Uterus (tissue), 4 donors: ENCODE data around the gene RAE1. TPM values are rescaled to one million over a fixed set of nuclear protein-coding genes. Genes with fewer than 3 reads are reported as not detected.

Source experiments
- DNase-seq, 2 donors: peaks; one replicate each; pipeline ENCODE4 v3.0.0-alpha.2; 2019 to 2020
- H3K27ac ChIP-seq, 2 donors: fragments of 200-600 bp; sonication (generic); 1 replicate in 1 of 2; 2 replicates in 1 of 2; pipeline ENCODE4 v1.5.1; 2016 to 2018
- H3K27me3 ChIP-seq, 2 donors: fragments of 200-600 bp; sonication (generic); one replicate each; pipeline ENCODE4 v1.5.1; 2018 to 2019; ENCODE audit warnings: control low read depth in 1 of 2
- H3K36me3 ChIP-seq, 2 donors: fragments of 200-600 bp; sonication (generic); one replicate each; pipeline ENCODE4 v1.5.1; 2019; ENCODE audit warnings: control low read depth in 1 of 2
- H3K4me1 ChIP-seq, 2 donors: fragments of 200-600 bp; sonication (generic); one replicate each; pipeline ENCODE4 v1.5.1; 2018 to 2019; ENCODE audit warnings: control low read depth in 1 of 2
- H3K4me3 ChIP-seq, 2 donors: fragments of 200-600 bp; sonication (generic); 1 replicate in 1 of 2; 2 replicates in 1 of 2; pipeline ENCODE4 v1.5.1; 2018 to 2019; ENCODE audit warnings: mild to moderate bottlenecking in 1 of 2
- H3K9me3 ChIP-seq, 2 donors: fragments of 200-600 bp; sonication (generic); one replicate each; pipeline ENCODE4 v1.5.1; 2019; ENCODE audit warnings: control low read depth in 1 of 2
- POLR2A ChIP-seq, 2 donors: fragments of 450-650 bp; IDR thresholded peaks; one replicate each; pipeline ENCODE4 v1.6.1; 2016; ENCODE audit warnings: antibody characterized with exemption in 2 of 2, mild to moderate bottlenecking in 1 of 2, moderate library complexity in 1 of 2
- intact Hi-C: fragments of 100-400 bp; cut with DNase I; formaldehyde crosslinking; loops from one replicate; pipeline ENCODE4 v1.15.1; 2023; ENCODE audit warnings: low total_unique reads
- total RNA-seq, 4 donors: library from RNA; depleted of rRNA in 3 of 4; stranded (reverse); fragments of >200 nt in 3 of 4; gene quantifications; one replicate each; pipeline versions ENCODE4 v1.1.0 to v1.2.4, GENCODE V29; 2014 to 2023
- TF ChIP-seq, protein P1 (sequence below), 4 experiments: fragments of 200-600 bp in 2 of 4; fragments of 450-650 bp in 2 of 4; sonication (generic) in 2 of 4; IDR thresholded peaks; one replicate each; pipeline ENCODE4 v1.5.1; 2016 to 2019; ENCODE audit warnings: antibody characterized with exemption in 4 of 4, mild to moderate bottlenecking in 2 of 4, moderate library complexity in 1 of 4
- donor health status: DM: yes; HTN: yes; CAD: no.

The RAE1 gene
- total RNA-seq, 4 donors from 2014 or later, result 23.4 to 72.0 (median 36.0) TPM

DNA sequence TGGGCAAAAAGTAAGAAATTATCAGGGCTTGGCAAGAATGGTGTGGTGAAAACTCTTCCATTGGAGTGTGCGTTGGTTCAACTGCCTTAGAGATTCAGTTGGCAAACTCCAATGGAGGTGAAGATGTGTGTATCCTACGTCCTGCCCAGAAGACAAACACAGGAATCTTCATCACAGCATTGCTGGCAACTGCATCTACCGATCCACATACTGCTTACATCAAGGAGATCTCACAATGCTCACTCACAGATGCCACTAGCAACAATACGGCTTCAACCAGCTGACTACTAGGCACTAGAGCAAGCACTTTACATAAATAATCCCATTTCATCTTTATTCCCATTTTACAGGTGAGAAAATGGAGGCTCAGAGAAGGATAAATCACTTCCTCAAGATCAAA, 31.5 kb upstream of the RAE1 start:
- Histone ChIP-seq H3K27me3 (no peaks in the 10 kb centered on the region), H3K4me3 (no peak overlapping the region), H3K27ac (no peak overlapping the region), H3K36me3 (no peaks in the 10 kb centered on the region), H3K4me1 (no peaks in the 10 kb centered on the region), H3K9me3 (no peaks in the 10 kb centered on the region)
- no peak for DNase-seq
- TF ChIP-seq, protein P1, sequence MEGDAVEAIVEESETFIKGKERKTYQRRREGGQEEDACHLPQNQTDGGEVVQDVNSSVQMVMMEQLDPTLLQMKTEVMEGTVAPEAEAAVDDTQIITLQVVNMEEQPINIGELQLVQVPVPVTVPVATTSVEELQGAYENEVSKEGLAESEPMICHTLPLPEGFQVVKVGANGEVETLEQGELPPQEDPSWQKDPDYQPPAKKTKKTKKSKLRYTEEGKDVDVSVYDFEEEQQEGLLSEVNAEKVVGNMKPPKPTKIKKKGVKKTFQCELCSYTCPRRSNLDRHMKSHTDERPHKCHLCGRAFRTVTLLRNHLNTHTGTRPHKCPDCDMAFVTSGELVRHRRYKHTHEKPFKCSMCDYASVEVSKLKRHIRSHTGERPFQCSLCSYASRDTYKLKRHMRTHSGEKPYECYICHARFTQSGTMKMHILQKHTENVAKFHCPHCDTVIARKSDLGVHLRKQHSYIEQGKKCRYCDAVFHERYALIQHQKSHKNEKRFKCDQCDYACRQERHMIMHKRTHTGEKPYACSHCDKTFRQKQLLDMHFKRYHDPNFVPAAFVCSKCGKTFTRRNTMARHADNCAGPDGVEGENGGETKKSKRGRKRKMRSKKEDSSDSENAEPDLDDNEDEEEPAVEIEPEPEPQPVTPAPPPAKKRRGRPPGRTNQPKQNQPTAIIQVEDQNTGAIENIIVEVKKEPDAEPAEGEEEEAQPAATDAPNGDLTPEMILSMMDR (IDR thresholded peaks at IDR 0.05), result no peak
- TF ChIP-seq POLR2A (IDR thresholded peaks at IDR 0.05), result no peak
- intact Hi-C loops, result no loop called here

DNA sequence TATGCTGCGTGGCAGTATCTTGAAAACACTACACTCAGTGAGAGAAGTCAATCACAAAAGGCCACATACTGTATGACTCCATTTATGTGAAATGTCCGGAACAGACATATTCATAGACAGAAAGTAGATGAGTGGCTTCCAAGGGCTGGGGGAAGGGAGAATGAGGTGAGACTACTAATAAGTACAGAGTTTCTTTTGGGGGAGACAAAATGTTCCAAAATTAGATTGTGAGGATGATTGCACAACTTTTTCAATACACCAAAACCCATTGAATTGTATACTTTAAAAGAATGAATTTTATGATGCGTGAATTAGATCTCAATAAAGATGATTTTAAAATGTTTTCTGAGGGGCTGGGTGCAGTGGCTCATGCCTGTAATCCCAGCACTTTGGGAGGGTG, 30.7 kb upstream of the RAE1 start:
- Histone ChIP-seq H3K4me3 (no peak overlapping the region), H3K27ac (no peak overlapping the region), H3K9me3 (no peaks in the 10 kb centered on the region), H3K36me3 (no peaks in the 10 kb centered on the region), H3K4me1 (no peaks in the 10 kb centered on the region), H3K27me3 (no peaks in the 10 kb centered on the region)
- no peak for DNase-seq
- intact Hi-C loops, result no loop called here
- no peak for TF ChIP-seq POLR2A (IDR thresholded peaks at IDR 0.05)
- TF ChIP-seq, protein P1 (IDR thresholded peaks at IDR 0.05), result no peak

DNA sequence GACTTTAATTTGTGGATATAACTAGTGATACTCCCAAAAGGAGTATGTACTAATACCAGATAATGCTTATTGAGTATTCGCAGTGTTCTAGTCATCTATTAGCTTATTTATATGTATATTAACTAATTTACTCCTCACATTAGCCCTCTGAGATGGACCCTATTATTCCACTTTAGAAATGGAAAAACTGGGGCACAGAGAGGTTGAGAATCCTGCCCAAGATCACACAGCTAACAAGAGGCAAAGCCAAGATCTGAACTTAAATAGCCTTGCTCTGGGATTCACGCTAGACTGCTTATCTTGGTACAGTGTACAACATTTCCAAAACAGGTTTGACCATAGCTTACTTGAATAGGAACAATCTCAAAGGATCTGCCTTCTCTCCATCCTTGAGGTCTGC, 29.9 kb upstream of the RAE1 start:
- H3K27ac ChIP-seq, result no peak overlapping the region
- H3K9me3 ChIP-seq, result no peaks in the 10 kb centered on the region
- no peaks in the 10 kb centered on the region for H3K36me3 ChIP-seq
- no peak for TF ChIP-seq POLR2A (IDR thresholded peaks at IDR 0.05)
- TF ChIP-seq, protein P1 (IDR thresholded peaks at IDR 0.05), result no peak
- intact Hi-C loops, result no loop called here
- H3K4me1 ChIP-seq, result no peaks in the 10 kb centered on the region
- DNase-seq, result no peak
- H3K4me3 ChIP-seq, result no peak overlapping the region
- H3K27me3 ChIP-seq, result no peaks in the 10 kb centered on the region

DNA sequence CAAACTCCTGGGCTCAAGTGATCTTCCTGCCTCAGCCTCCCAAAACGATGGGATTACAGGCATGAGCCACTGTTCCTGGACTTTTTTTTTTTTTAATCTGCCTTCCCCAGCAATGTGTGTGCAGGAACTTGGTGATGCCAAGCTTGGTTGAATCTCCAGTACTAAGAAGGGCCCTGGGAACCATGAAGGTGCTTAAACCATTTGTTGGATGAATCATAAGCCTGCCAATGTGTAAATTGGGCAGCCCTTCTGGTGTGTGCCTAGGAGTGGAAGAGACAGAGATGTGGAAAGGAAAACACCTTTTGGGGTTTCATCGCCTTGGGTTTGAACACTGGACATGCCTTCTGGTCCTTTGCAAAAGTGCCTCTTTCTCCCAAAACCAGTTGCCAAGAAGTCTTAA, 28.6 kb upstream of the RAE1 start:
- Histone ChIP-seq H3K27me3 (no peaks in the 10 kb centered on the region), H3K4me1 (no peaks in the 10 kb centered on the region), H3K4me3 (no peak overlapping the region), H3K36me3 (no peaks in the 10 kb centered on the region), H3K27ac (peak overlapping the region; percentile 36 to 64), H3K9me3 (no peaks in the 10 kb centered on the region)
- DNase-seq, result no peak
- TF ChIP-seq POLR2A (IDR thresholded peaks at IDR 0.05), result no peak
- TF ChIP-seq, protein P1 (IDR thresholded peaks at IDR 0.05), result no peak
- intact Hi-C loops, result no loop called here

DNA sequence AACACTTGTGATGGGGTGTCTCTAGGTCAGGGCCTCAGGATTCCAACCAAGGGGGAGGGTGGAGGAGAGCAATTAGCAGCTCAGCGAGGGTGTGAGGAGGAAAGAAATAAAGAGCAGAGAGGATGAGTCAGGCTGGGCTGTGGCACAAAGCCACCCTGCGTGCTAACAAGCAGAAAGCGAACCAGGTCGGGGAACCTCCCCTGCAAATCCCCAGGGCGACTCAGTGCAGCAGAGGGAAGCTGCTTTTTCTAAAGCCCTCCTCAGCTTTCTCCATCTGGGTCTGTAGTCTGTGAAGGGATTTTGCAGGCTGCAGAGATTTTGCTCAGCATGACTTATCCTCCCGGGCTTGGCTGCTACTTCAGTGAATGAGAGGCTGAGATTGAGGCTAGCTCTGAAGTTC, 28.0 kb upstream of the RAE1 start:
- DNase-seq, result peak; percentile 58 to 76
- H3K27ac ChIP-seq, result peak overlapping the region; percentile 36 to 64
- H3K36me3 ChIP-seq, result no peaks in the 10 kb centered on the region
- no peaks in the 10 kb centered on the region for H3K4me1 ChIP-seq
- no peak overlapping the region for H3K4me3 ChIP-seq
- no peaks in the 10 kb centered on the region for H3K27me3 ChIP-seq
- no peaks in the 10 kb centered on the region for H3K9me3 ChIP-seq
- intact Hi-C loops, result no loop called here
- TF ChIP-seq POLR2A (IDR thresholded peaks at IDR 0.05), result no peak
- TF ChIP-seq, protein P1 (IDR thresholded peaks at IDR 0.05), result no peak
